Fibroblast of lung (primary cell): ENCODE measurements around the gene MPHOSPH10. TPM values are rescaled to one million over a fixed set of nuclear protein-coding genes. Genes with fewer than 3 reads are reported as not detected.

Experiments used
- DNase-seq, 2 donors: peaks; one replicate each; pipeline versions ENCODE4 v3.0.0 to v3.0.0-alpha.2; 2010; ENCODE audit warnings: low read depth in 2 of 2
- H2AFZ ChIP-seq: 2 replicates; pipeline ENCODE4 v1.5.1; 2012; ENCODE audit warnings: low read length, control low read depth, inconsistent platforms
- H3K27ac ChIP-seq: 2 replicates; pipeline ENCODE4 v1.5.1; 2011; ENCODE audit warnings: low read length, control low read depth; ENCODE audit not compliant: insufficient read depth
- H3K27me3 ChIP-seq: 2 replicates; pipeline ENCODE4 v1.5.1; 2011; ENCODE audit warnings: mild to moderate bottlenecking, low read length; ENCODE audit not compliant: control insufficient read depth, insufficient read depth
- H3K36me3 ChIP-seq: 2 replicates; pipeline ENCODE4 v1.5.1; 2011; ENCODE audit warnings: low read length; ENCODE audit not compliant: control insufficient read depth, insufficient read depth
- H3K4me1 ChIP-seq: 2 replicates; pipeline ENCODE4 v1.5.1; 2011; ENCODE audit warnings: low read length; ENCODE audit not compliant: control insufficient read depth, insufficient read depth; ENCODE audit errors: extremely low read depth
- H3K4me2 ChIP-seq: 2 replicates; pipeline ENCODE4 v1.5.1; 2011; ENCODE audit warnings: low read length, control low read depth; ENCODE audit not compliant: insufficient read depth; ENCODE audit errors: extremely low read depth
- H3K4me3 ChIP-seq, 4 experiments: fragments of 200-600 bp in 1 of 4; sonication (generic) in 1 of 4; replicated peaks in 1 of 4; 2 replicates each; pipeline ENCODE4 v1.5.1; 2011 to 2016; ENCODE audit warnings: low read length in 4 of 4, low read depth in 3 of 4, mild to moderate bottlenecking in 3 of 4, control low read depth in 2 of 4, inconsistent platforms in 1 of 4, mixed read lengths in 1 of 4; ENCODE audit not compliant: insufficient read depth in 1 of 4; ENCODE audit errors: control extremely low read depth in 1 of 4
- H3K79me2 ChIP-seq: 2 replicates; pipeline ENCODE4 v1.5.1; 2012; ENCODE audit warnings: mild to moderate bottlenecking, low read length, inconsistent platforms; ENCODE audit not compliant: control insufficient read depth, insufficient read depth
- H3K9ac ChIP-seq: 2 replicates; pipeline ENCODE4 v1.5.1; 2011; ENCODE audit warnings: mild to moderate bottlenecking, low read length, control low read depth; ENCODE audit not compliant: insufficient read depth
- H3K9me3 ChIP-seq: 2 replicates; pipeline ENCODE4 v1.5.1; 2012; ENCODE audit warnings: low read depth, low read length; ENCODE audit not compliant: control insufficient read depth, insufficient read depth
- H4K20me1 ChIP-seq: 2 replicates; pipeline ENCODE4 v1.5.1; 2011; ENCODE audit warnings: low read length; ENCODE audit not compliant: control insufficient read depth, insufficient read depth; ENCODE audit errors: extremely low read depth
- EZH2 ChIP-seq: IDR thresholded peaks from 2 replicates; pipeline ENCODE4 v1.5.1; 2012; ENCODE audit warnings: low read length, control low read depth, mild to moderate bottlenecking; ENCODE audit errors: missing control alignments
- polyA plus RNA-seq, 2 donors: library from polyadenylated mRNA; depleted of rRNA in 1 of 2; stranded (reverse) in 1 of 2; unstranded in 1 of 2; fragments of >200 nt; gene quantifications; 2 replicates each; pipeline ENCODE4 v1.2.1, GENCODE V29; 2011 to 2012; ENCODE audit warnings: missing spikeins in 1 of 2
- total RNA-seq: library from RNA; depleted of rRNA; stranded (reverse); fragments of >200 nt; gene quantifications from 2 replicates; pipeline ENCODE4 v1.2.1, GENCODE V29; 2014
- TF ChIP-seq, protein P1 (sequence below), 2 donors: IDR thresholded peaks in 1 of 2; conservative IDR thresholded peaks in 1 of 2; 1 replicate in 1 of 2; 2 replicates in 1 of 2; pipeline ENCODE4 v1.5.1; 2011 to 2012; ENCODE audit warnings: low read length in 2 of 2, control low read depth in 1 of 2, inconsistent platforms in 1 of 2, low read depth in 1 of 2, mild to moderate bottlenecking in 1 of 2

Gene MPHOSPH10
- total and polyA plus RNA-seq, 2 donors (not counting 1 experiment from before 2014, with no cell fraction given) = 14.7 to 26.2 TPM

DNA sequence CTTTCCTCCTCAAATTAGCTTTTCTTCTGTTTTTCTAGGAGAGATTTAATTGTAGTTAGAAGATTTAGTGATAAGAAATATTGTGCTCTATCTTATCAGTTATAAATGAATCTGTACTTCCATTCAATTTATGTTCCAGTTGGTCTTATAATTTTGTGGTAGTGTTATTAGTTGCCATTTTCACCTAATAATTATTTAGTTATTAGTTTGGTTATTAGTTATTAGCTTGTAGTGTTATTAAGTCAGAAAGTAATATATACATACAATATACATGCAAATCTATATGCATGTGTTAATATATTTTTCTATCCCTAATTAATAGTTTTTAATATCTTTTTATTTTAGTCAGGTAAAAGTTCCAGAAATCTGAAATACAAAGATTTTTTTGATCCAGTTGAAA is 3.2 kb downstream of the MPHOSPH10 start:
- Histone ChIP-seq H2AFZ (no peak overlapping the region), H3K4me3 (no peak overlapping the region), H4K20me1 (no peaks in the 10 kb centered on the region), H3K27ac (no peak overlapping the region), H3K4me2 (no peak overlapping the region), H3K27me3 (no peaks in the 10 kb centered on the region), H3K36me3 (peaks cover 5% of the 10 kb centered on the region), H3K79me2 (peaks cover 29% of the 10 kb centered on the region), H3K9ac (no peak overlapping the region), H3K4me1 (peaks cover 5% of the 10 kb centered on the region), H3K9me3 (no peaks in the 10 kb centered on the region)
- TF ChIP-seq EZH2 = no peak
- TF ChIP-seq, protein P1, sequence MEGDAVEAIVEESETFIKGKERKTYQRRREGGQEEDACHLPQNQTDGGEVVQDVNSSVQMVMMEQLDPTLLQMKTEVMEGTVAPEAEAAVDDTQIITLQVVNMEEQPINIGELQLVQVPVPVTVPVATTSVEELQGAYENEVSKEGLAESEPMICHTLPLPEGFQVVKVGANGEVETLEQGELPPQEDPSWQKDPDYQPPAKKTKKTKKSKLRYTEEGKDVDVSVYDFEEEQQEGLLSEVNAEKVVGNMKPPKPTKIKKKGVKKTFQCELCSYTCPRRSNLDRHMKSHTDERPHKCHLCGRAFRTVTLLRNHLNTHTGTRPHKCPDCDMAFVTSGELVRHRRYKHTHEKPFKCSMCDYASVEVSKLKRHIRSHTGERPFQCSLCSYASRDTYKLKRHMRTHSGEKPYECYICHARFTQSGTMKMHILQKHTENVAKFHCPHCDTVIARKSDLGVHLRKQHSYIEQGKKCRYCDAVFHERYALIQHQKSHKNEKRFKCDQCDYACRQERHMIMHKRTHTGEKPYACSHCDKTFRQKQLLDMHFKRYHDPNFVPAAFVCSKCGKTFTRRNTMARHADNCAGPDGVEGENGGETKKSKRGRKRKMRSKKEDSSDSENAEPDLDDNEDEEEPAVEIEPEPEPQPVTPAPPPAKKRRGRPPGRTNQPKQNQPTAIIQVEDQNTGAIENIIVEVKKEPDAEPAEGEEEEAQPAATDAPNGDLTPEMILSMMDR (conservative IDR thresholded peaks at IDR 0.05 in 1 of 2, IDR thresholded peaks at IDR 0.05 in 1 of 2; ENCODE audit: low read depth in 1 of 2, low read length in 2 of 2) = no peak
- no peak for DNase-seq

DNA sequence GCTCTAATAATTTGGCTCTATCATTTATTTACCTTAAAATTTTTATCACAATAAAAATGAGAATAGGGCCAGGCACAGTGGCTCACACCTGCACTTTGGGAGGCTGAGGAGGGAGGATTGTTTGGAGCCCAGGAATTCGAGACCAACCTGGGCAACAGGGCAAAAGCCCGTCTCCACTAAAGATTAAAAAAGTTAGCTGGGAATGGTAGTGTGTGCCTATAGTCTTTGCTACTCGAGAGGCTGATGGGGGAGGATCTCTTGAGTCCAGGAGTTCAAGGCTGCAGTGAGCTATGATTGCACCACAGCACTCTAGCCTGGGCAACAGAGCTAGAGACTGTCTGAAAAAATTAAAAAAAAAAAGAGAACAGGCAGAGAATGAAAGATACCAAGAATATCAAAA is 5.7 kb downstream of the MPHOSPH10 start:
- no peak for TF ChIP-seq EZH2
- TF ChIP-seq, protein P1 (conservative IDR thresholded peaks at IDR 0.05 in 1 of 2, IDR thresholded peaks at IDR 0.05 in 1 of 2; ENCODE audit: low read depth in 1 of 2, low read length in 2 of 2) = no peak
- H3K4me3 ChIP-seq = no peak overlapping the region
- peaks cover 5% of the 10 kb centered on the region for H3K36me3 ChIP-seq
- no peaks in the 10 kb centered on the region for H3K27me3 ChIP-seq
- H3K79me2 ChIP-seq = peaks cover 15% of the 10 kb centered on the region
- DNase-seq = no peak
- no peak overlapping the region for H3K27ac ChIP-seq
- H2AFZ ChIP-seq = no peak overlapping the region
- H3K9ac ChIP-seq = no peak overlapping the region
- H3K4me1 ChIP-seq = peaks cover 5% of the 10 kb centered on the region
- no peaks in the 10 kb centered on the region for H4K20me1 ChIP-seq
- H3K9me3 ChIP-seq = no peaks in the 10 kb centered on the region
- H3K4me2 ChIP-seq = no peak overlapping the region

DNA sequence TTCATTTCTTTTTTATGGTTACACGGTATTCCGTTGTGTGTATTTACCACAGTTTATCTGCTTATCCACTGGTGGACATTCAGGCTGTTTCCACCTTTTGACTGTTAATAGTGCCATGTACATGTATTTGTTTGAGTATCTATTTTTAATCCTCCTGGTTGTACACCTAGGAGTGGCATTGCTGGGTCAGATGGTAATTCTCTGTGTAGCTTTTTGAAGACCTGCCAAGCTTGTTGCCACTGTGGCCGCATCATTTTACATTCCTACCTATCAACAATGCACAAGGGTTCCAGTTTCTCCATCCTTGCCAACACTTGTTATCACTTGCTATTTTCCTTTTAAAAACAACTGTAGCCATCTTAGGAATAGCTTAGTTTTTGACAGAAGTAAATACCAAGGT is 13.3 kb downstream of the MPHOSPH10 start:
- Histone ChIP-seq H2AFZ (no peak overlapping the region), H4K20me1 (no peaks in the 10 kb centered on the region), H3K36me3 (peaks cover 4% of the 10 kb centered on the region), H3K4me2 (no peak overlapping the region), H3K9me3 (no peaks in the 10 kb centered on the region), H3K27me3 (no peaks in the 10 kb centered on the region), H3K27ac (no peak overlapping the region), H3K4me3 (no peak overlapping the region), H3K4me1 (no peaks in the 10 kb centered on the region), H3K9ac (no peak overlapping the region), H3K79me2 (no peaks in the 10 kb centered on the region)
- DNase-seq = no peak
- TF ChIP-seq, protein P1 (conservative IDR thresholded peaks at IDR 0.05 in 1 of 2, IDR thresholded peaks at IDR 0.05 in 1 of 2; ENCODE audit: low read depth in 1 of 2, low read length in 2 of 2) = no peak
- TF ChIP-seq EZH2 = no peak
